ENCODE results near the gene OXCT1. TPM values are rescaled to one million over a fixed set of nuclear protein-coding genes. Genes with fewer than 3 reads are reported as not detected.

Gene OXCT1
- total and polyA plus RNA-seq, 2 of the 8 experiments (the other 6 are each of a cell fraction or from before 2014, with no cell fraction given) = 10.1 to 28.2 TPM

- TF ChIP-seq CHD7 (IDR thresholded peaks at IDR 0.05; ENCODE audit: insufficient replicate concordance, low read length) (no peak), TCF12 (IDR thresholded peaks at IDR 0.05; ENCODE audit: low read depth, low read length) (no peak), MAFK (IDR thresholded peaks at IDR 0.05; ENCODE audit: low read depth, low read length) (no peak)
Observed at GRCh38 chr5:41763574-41763973, 106.7 kb downstream of the OXCT1 start (continued).

All from H1 (cell line).